Panc1 (cell line): ENCODE results near the gene GPRIN2. TPM values are rescaled to one million over a fixed set of nuclear protein-coding genes. Genes with fewer than 3 reads are reported as not detected.
"Not testable (repeated sequence)": the region's sequence is repeated elsewhere in the genome, so short reads cannot be mapped to it uniquely, and the experiment has no call there.

ENCODE experiments used
- ATAC-seq: fragments of 200-7000 bp; cut with Tn5 transposase; 2 replicates; pipeline ENCODE4 v1.9.1; 2020; ENCODE audit warnings: mild to moderate bottlenecking, moderate library complexity
- Bru-seq: library from RNA; stranded (reverse); fragments of 400-500 nt; gene quantifications from one replicate; lab custom pipeline; 2021; lab: Mats Ljungman, UMichigan
- BruChase-seq, 2 experiments: library from RNA; stranded (reverse); fragments of 400-500 nt; gene quantifications; one replicate each; lab custom pipeline; 2021; lab: Mats Ljungman, UMichigan
- BruUV-seq: library from RNA; stranded (reverse); fragments of 400-500 nt; replicated peaks from 2 replicates; lab custom pipeline; 2021; lab: Mats Ljungman, UMichigan
- CTCF ChIA-PET: fragments of 300-600 bp; sonication (Branson Sonifier 250); formaldehyde crosslinking; loops from one replicate; lab custom pipeline; 2022; ENCODE audit warnings: antibody characterized with exemption; lab: Charles Lee
- POLR2A ChIA-PET: fragments of 300-600 bp; sonication (Branson Sonifier 250); formaldehyde crosslinking; loops from one replicate; lab custom pipeline; 2022; ENCODE audit warnings: antibody characterized with exemption; lab: Charles Lee
- DNase-seq: peaks from one replicate; pipeline ENCODE4 v3.0.0-alpha.2; 2010; ENCODE audit warnings: low read depth, low spot score
- H3K27ac ChIP-seq: 2 replicates; pipeline ENCODE4 v1.5.1; 2011; ENCODE audit warnings: mild to moderate bottlenecking, low read length, inconsistent platforms
- H3K27me3 ChIP-seq: fragments of 200-500 bp; sonication (Bioruptor generic); 2 replicates; pipeline ENCODE4 v1.6.0; 2014; ENCODE audit warnings: low read length, inconsistent platforms; ENCODE audit not compliant: control insufficient read depth, insufficient read depth
- H3K36me3 ChIP-seq: fragments of 200-500 bp; sonication (Bioruptor generic); 2 replicates; pipeline ENCODE4 v1.5.1; 2014; ENCODE audit warnings: inconsistent platforms, mild to moderate bottlenecking, low read length, moderate library complexity; ENCODE audit not compliant: control insufficient read depth, insufficient read depth
- H3K4me1 ChIP-seq: 2 replicates; pipeline ENCODE4 v1.5.1; 2011; ENCODE audit warnings: inconsistent platforms, mild to moderate bottlenecking, low read length, moderate library complexity; ENCODE audit not compliant: control insufficient read depth, insufficient read depth
- H3K4me3 ChIP-seq, 2 experiments: 2 replicates each; pipeline ENCODE4 v1.5.1; 2011 to 2012; ENCODE audit warnings: low read depth in 2 of 2, low read length in 2 of 2, mild to moderate bottlenecking in 2 of 2, inconsistent platforms in 1 of 2, moderate library complexity in 1 of 2
- H3K9me3 ChIP-seq: fragments of 200-500 bp; sonication (Bioruptor generic); 2 replicates; pipeline ENCODE4 v1.5.1; 2014; ENCODE audit warnings: low read depth, mild to moderate bottlenecking, inconsistent platforms, low read length, moderate library complexity; ENCODE audit not compliant: control insufficient read depth, insufficient read depth
- POLR2AphosphoS5 ChIP-seq: IDR thresholded peaks from 2 replicates; pipeline ENCODE4 v1.6.1; 2012; ENCODE audit warnings: mild to moderate bottlenecking, low read depth, low read length, moderate library complexity
- REST ChIP-seq, 2 experiments: IDR thresholded peaks; 2 replicates each; pipeline ENCODE4 v1.6.1; 2011 to 2012; ENCODE audit warnings: low read depth in 2 of 2, control low read depth in 1 of 2, low read length in 1 of 2, mild to moderate bottlenecking in 1 of 2, moderate library complexity in 1 of 2; ENCODE audit not compliant: insufficient read depth in 1 of 2
- SIN3A ChIP-seq: IDR thresholded peaks from 2 replicates; pipeline ENCODE4 v1.6.1; 2012; ENCODE audit warnings: low read depth, mild to moderate bottlenecking, low read length, moderate library complexity, borderline replicate concordance; ENCODE audit not compliant: insufficient read depth
- TCF7L2 ChIP-seq: IDR thresholded peaks from 2 replicates; pipeline ENCODE4 v1.6.1; 2011; ENCODE audit warnings: mild to moderate bottlenecking, low read depth, low read length, inconsistent platforms
- in situ Hi-C: cut with HindIII; loops from 2 replicates; pipeline ENCODE4 v1.10.0; 2016; ENCODE audit warnings: low sequenced_read_pairs, low pct_unique_long_range_greater_than_20kb
- intact Hi-C: fragments of 100-400 bp; cut with micrococcal nuclease; formaldehyde crosslinking; loops from one replicate; pipeline ENCODE4 v1.10.0; 2022; ENCODE audit not compliant: unreplicated experiment
- long read RNA-seq: library from polyadenylated mRNA; unstranded; transcript quantifications from one replicate; pipeline ENCODE4 v2.0.0, GENCODE V29; 2021; ENCODE audit not compliant: unreplicated experiment
- polyA plus RNA-seq: library from polyadenylated mRNA; unstranded; fragments of >200 nt; gene quantifications from one replicate; pipeline ENCODE4 v1.2.1, GENCODE V29; 2012; ENCODE audit warnings: missing spikeins; ENCODE audit not compliant: insufficient read length
- total RNA-seq: library from RNA; stranded (reverse); gene quantifications from one replicate; pipeline ENCODE4 v1.2.1, GENCODE V29; 2021; ENCODE audit not compliant: unreplicated experiment
- TF ChIP-seq, protein P1 (sequence below): fragments of 450-650 bp; IDR thresholded peaks from 2 replicates; pipeline ENCODE4 v1.5.1; 2017; ENCODE audit warnings: mild to moderate bottlenecking

The GPRIN2 gene
- 12.9 TPM for total RNA-seq
- polyA plus RNA-seq = 10.6 TPM
- Bru-seq, nascent RNA = percentile 52 among the genes with signal in this experiment
- BruChase-seq, experiment 1, labeled RNA remaining after a 2-hour chase = percentile 59 among the genes with signal in this experiment
- percentile 61 among the genes with signal in this experiment for BruChase-seq, experiment 2, labeled RNA remaining after a 6-hour chase
- long read RNA-seq, partial matches to known transcripts = 1 of 16 reads
- long read RNA-seq, other reads (novel, unspliced or antisense) = 14 of 16 reads

DNA sequence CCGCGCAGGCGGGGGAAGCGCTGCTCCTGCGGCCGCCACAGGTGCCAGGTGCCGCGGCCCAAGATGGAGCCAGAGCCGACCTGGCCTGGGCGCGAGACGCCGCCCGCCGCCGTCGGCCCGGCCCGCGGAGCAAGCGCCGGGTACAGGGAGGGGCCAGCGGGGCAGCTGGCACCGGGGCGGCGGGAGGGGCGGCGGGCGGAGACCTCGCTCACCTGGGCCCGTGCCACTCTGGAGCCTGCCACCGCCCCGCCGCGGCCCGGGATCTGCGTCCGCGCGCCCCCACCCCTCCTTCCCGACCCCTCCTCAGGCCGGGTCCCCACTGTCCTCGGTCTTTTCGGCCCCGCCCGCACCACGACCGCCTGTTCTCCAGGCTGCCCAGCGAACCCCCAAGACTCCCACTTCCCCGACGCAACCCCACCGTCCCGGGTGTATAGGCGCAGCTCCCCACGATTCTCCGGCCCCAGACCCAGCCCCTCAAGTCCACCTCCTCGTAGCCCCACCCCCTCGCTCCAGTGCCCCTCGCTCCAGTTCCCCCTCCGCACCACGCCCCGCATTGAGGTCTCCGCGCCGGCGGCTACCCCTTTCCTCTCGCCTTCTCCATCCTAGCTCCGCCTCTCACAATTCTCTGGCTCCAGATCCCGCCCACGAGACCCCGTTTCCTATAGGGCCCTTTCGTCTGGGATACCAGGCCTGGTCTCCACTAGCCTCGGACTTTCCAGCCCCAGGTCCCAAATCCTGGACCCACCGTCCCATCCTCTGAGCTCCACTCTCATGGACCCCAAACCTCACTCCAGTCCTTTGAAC is at the start of gene GPRIN2:
TSS of gene GPRIN2 (minus strand) at position 144 of the 804 bp plus-strand sequence. CDS start 5,922 bp downstream, outside the sequence.
- TF ChIP-seq SIN3A = no peak; the same call in 1 of the 2 replicates
- TF ChIP-seq, protein P1, sequence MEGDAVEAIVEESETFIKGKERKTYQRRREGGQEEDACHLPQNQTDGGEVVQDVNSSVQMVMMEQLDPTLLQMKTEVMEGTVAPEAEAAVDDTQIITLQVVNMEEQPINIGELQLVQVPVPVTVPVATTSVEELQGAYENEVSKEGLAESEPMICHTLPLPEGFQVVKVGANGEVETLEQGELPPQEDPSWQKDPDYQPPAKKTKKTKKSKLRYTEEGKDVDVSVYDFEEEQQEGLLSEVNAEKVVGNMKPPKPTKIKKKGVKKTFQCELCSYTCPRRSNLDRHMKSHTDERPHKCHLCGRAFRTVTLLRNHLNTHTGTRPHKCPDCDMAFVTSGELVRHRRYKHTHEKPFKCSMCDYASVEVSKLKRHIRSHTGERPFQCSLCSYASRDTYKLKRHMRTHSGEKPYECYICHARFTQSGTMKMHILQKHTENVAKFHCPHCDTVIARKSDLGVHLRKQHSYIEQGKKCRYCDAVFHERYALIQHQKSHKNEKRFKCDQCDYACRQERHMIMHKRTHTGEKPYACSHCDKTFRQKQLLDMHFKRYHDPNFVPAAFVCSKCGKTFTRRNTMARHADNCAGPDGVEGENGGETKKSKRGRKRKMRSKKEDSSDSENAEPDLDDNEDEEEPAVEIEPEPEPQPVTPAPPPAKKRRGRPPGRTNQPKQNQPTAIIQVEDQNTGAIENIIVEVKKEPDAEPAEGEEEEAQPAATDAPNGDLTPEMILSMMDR = no peak
- TF ChIP-seq POLR2AphosphoS5 = no peak
- TF ChIP-seq REST (IDR thresholded peaks at IDR 0.05; ENCODE audit: insufficient read depth in 1 of 2, low read depth in 2 of 2, low read length in 1 of 2) = no peak
- no peak for TF ChIP-seq TCF7L2
- DNase-seq (no peak), ATAC-seq (peak; percentile 69)
- ChIA-PET CTCF (interaction anchor here (0.6 kb wide), 1 partner anchor 1623 kb away, joined by 7 read pairs; no protein-coding TSS in a partner anchor), POLR2A (no interaction called here)
- H3K4me1 ChIP-seq = peaks cover 24% of the 10 kb centered on the region
- intact Hi-C loops = no loop called here
- no peaks in the 10 kb centered on the region for H3K36me3 ChIP-seq
- BruUV-seq = no TSS peak
- no peaks in the 10 kb centered on the region for H3K9me3 ChIP-seq
- peak within 1 kb of the TSS; percentile 48 to 57 for H3K4me3 ChIP-seq
- peak within 1 kb of the TSS; percentile 19; the same call in 1 of the 2 replicates for H3K27ac ChIP-seq
- in situ Hi-C loops = no loop called here
- H3K27me3 ChIP-seq = no peaks in the 10 kb centered on the region; the same call in 1 of the 2 replicates

DNA sequence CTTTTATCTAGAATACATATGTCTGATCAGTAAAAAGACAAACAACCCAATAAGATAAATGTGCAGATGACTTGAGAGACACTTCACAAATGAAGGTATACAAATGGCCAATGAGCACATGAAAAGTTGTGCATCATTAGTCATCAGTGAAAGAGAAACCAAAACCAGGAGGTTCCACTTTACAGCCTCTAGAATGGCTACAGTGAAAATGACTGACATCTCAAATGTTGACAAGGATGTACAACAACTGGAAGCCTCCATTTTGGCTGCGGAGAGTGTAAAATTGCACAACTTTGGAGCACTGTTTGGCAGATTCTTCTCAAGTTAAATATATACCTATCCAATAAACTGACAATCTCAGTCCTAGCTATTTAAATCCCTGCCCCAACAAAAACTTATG is 44.1 kb upstream of the GPRIN2 start:
- DNase-seq, CTCF ChIA-PET, ATAC-seq, POLR2A ChIA-PET, BruUV-seq, H3K27me3 ChIP-seq, intact Hi-C loops, in situ Hi-C loops, H3K4me3 ChIP-seq, H3K4me1 ChIP-seq, H3K36me3 ChIP-seq, H3K9me3 ChIP-seq, H3K27ac ChIP-seq: not testable (repeated sequence)

DNA sequence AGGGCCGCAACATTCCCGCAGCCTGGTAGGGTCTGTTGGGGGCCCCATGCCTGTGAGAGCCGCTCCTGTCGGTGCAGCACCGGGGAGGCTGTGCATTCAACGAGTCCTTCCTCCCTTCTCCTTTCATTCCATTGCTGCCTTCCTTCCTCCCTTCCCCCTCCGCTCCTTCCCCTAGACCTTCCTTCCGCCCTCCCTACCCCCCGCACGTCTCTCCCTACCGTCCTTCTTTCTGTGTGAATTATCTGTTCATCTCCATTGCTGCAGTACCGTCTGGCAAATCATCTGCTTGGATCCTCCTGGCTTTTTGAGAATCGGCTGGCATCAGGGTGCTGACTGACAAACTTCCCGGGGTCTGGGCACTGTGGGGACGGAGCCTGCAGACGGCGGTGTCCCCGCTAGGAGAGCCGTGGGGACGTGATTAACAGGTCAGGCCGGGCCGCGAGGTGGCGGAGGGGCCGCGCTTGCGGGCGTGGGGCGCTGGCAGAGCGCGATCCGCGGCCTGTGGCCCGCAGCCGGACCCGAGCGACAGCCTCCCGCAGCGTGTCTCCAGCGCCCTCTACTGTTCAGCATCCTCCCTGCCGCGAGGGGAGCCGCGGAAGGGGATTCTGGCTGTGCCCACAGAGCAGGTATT is 41.3 kb upstream of the GPRIN2 start:
- BruUV-seq, POLR2A ChIA-PET, DNase-seq, H3K27me3 ChIP-seq, H3K9me3 ChIP-seq, intact Hi-C loops, H3K27ac ChIP-seq, H3K4me1 ChIP-seq, in situ Hi-C loops, H3K36me3 ChIP-seq: not testable (repeated sequence)
- peak; percentile 98 for ATAC-seq
- CTCF ChIA-PET = interaction anchor here (0.6 kb wide), 1 partner anchor 555 kb away, joined by 3 read pairs; no protein-coding TSS in a partner anchor
- peak overlapping the region; percentile 30 to 37 for H3K4me3 ChIP-seq

DNA sequence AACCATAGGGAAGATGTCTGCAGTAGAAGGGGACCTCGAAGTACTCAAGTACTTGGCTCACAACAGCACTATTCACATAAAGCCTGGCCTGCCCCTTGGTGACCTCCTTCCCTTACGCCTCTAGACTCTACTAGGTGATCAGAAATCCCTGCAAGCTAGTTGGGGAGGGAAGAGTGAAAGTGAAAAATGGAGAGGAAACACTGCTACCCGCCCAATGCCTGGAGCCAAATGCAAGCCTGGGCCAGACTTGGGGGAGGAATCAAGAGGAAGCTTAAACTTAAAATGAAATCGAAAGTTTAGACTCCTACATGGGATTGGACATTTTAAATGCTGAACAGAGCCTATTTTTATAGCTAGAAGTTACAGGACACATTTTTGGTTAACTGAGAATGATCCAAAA is 40.1 kb upstream of the GPRIN2 start:
- POLR2A ChIA-PET, intact Hi-C loops, H3K9me3 ChIP-seq, CTCF ChIA-PET, DNase-seq, BruUV-seq, ATAC-seq, H3K27ac ChIP-seq, in situ Hi-C loops, H3K36me3 ChIP-seq, H3K4me1 ChIP-seq, H3K27me3 ChIP-seq, H3K4me3 ChIP-seq: not testable (repeated sequence)
